Measurements from ENCODE around the gene POU2F1. TPM values are rescaled to one million over a fixed set of nuclear protein-coding genes. Genes with fewer than 3 reads are reported as not detected.

Gene POU2F1
- total and polyA plus RNA-seq, 2 donors (not counting 1 experiment from before 2014, with no cell fraction given), result 5.2 to 48.8 TPM

GRCh38 chr1:167465018-167465417 is 244.3 kb downstream of the POU2F1 start:
- ChIA-PET POLR2A (interaction anchor here (0.7 kb wide), 1 partner anchor 17 kb away, joined by 9 read pairs; no protein-coding TSS in a partner anchor), CTCF (interaction anchor here (0.6 to 1.7 kb wide), 4 partner anchors 8 to 68 kb away, joined by 3 to 4 read pairs (median 4); no protein-coding TSS in a partner anchor)
- no peak for ATAC-seq (ENCODE audit: low read depth)
- Histone ChIP-seq H3K9me3 (ENCODE audit: control extremely low read depth in 1 of 3, control insufficient read depth in 2 of 3, insufficient read depth in 1 of 3, low read length in 2 of 3) (no peaks in the 10 kb centered on the region), H3K79me2 (ENCODE audit: control insufficient read depth, insufficient read depth, low read length) (no peaks in the 10 kb centered on the region), H3K4me3 (ENCODE audit: control extremely low read depth in 1 of 5, extremely low read depth in 1 of 5, insufficient read depth in 1 of 5, low read depth in 2 of 5, low read length in 4 of 5) (no peak overlapping the region), H3K27ac (ENCODE audit: low read length in 2 of 2) (no peak overlapping the region), H2AFZ (ENCODE audit: insufficient read depth, low read depth, low read length, poor library complexity, severe bottlenecking) (no peak overlapping the region), H3K36me3 (replicated peaks in 1 of 2; ENCODE audit: control extremely low read depth in 1 of 2, control insufficient read depth in 1 of 2, extremely low read depth in 1 of 2, insufficient read depth in 2 of 2, low read length in 1 of 2) (no peaks in the 10 kb centered on the region), H3K9ac (ENCODE audit: low read length) (no peak overlapping the region), H3K4me1 (ENCODE audit: control insufficient read depth in 2 of 2, insufficient read depth in 2 of 2, low read length in 2 of 2) (no peaks in the 10 kb centered on the region), H3K4me2 (replicated peaks; ENCODE audit: low read depth, low read length, poor library complexity, severe bottlenecking) (no peak overlapping the region), H4K20me1 (ENCODE audit: control insufficient read depth, insufficient read depth, low read length, poor library complexity, severe bottlenecking) (no peaks in the 10 kb centered on the region), H3K27me3 (replicated peaks in 1 of 4; ENCODE audit: control extremely low read depth in 1 of 4, control insufficient read depth in 3 of 4, insufficient read depth in 4 of 4, low read length in 3 of 4) (no peaks in the 10 kb centered on the region)
- intact Hi-C loops (cut with micrococcal nuclease), result no loop called here
- no peaks in the 10 kb centered on the region for H3K27me3 Mint-ChIP-seq
- no peak for DNase-seq
- H3K27ac Mint-ChIP-seq, result no peak overlapping the region
- no CpG with 5 or more reads among the region's 2 CpGs for WGBS (ENCODE audit: insufficient coverage)
- TF ChIP-seq CTCF (IDR thresholded peaks at IDR 0.05) (no peak), EZH2 (IDR thresholded peaks at IDR 0.05; ENCODE audit: borderline replicate concordance, insufficient read depth, low read depth, low read length, poor library complexity, severe bottlenecking) (no peak)
- no peaks in the 10 kb centered on the region for H3K9me3 Mint-ChIP-seq (ENCODE audit: insufficient read depth)
- no peaks in the 10 kb centered on the region for H3K4me1 Mint-ChIP-seq
- no peak overlapping the region for H3K4me3 Mint-ChIP-seq

GRCh38 chr1:167465743-167466142 is 245.1 kb downstream of the POU2F1 start:
- ChIA-PET CTCF (interaction anchor here (0.6 to 1.7 kb wide), 4 partner anchors 8 to 64 kb away, joined by 3 to 4 read pairs (median 4); no protein-coding TSS in a partner anchor), POLR2A (interaction anchor here (0.7 kb wide), 1 partner anchor 17 kb away, joined by 9 read pairs; no protein-coding TSS in a partner anchor)
- H3K27me3 ChIP-seq (replicated peaks in 1 of 4; ENCODE audit: control extremely low read depth in 1 of 4, control insufficient read depth in 3 of 4, insufficient read depth in 4 of 4, low read length in 3 of 4), result no peaks in the 10 kb centered on the region
- intact Hi-C loops (cut with micrococcal nuclease), result no loop called here
- no peak overlapping the region for H3K4me2 ChIP-seq (replicated peaks; ENCODE audit: low read depth, low read length, poor library complexity, severe bottlenecking)
- H3K4me1 ChIP-seq (ENCODE audit: control insufficient read depth in 2 of 2, insufficient read depth in 2 of 2, low read length in 2 of 2), result no peaks in the 10 kb centered on the region
- no peaks in the 10 kb centered on the region for H3K9me3 ChIP-seq (ENCODE audit: control extremely low read depth in 1 of 3, control insufficient read depth in 2 of 3, insufficient read depth in 1 of 3, low read length in 2 of 3)
- no peak overlapping the region for H3K27ac ChIP-seq (ENCODE audit: low read length in 2 of 2)
- 100% methylated on average over 1 of the region's 1 CpG for WGBS (ENCODE audit: insufficient coverage)
- no peak overlapping the region for H2AFZ ChIP-seq (ENCODE audit: insufficient read depth, low read depth, low read length, poor library complexity, severe bottlenecking)
- H3K4me3 ChIP-seq (ENCODE audit: control extremely low read depth in 1 of 5, extremely low read depth in 1 of 5, insufficient read depth in 1 of 5, low read depth in 2 of 5, low read length in 4 of 5), result no peak overlapping the region
- H3K79me2 ChIP-seq (ENCODE audit: control insufficient read depth, insufficient read depth, low read length), result no peaks in the 10 kb centered on the region
- Mint-ChIP-seq H3K4me1 (no peaks in the 10 kb centered on the region), H3K9me3 (ENCODE audit: insufficient read depth) (no peaks in the 10 kb centered on the region), H3K4me3 (no peak overlapping the region), H3K27me3 (no peaks in the 10 kb centered on the region), H3K27ac (no peak overlapping the region)
- no peak for TF ChIP-seq CTCF (IDR thresholded peaks at IDR 0.05)
- no peak for TF ChIP-seq EZH2 (IDR thresholded peaks at IDR 0.05; ENCODE audit: borderline replicate concordance, insufficient read depth, low read depth, low read length, poor library complexity, severe bottlenecking)
- H3K36me3 ChIP-seq (replicated peaks in 1 of 2; ENCODE audit: control extremely low read depth in 1 of 2, control insufficient read depth in 1 of 2, extremely low read depth in 1 of 2, insufficient read depth in 2 of 2, low read length in 1 of 2), result no peaks in the 10 kb centered on the region
- DNase-seq, result no peak
- no peaks in the 10 kb centered on the region for H4K20me1 ChIP-seq (ENCODE audit: control insufficient read depth, insufficient read depth, low read length, poor library complexity, severe bottlenecking)
- H3K9ac ChIP-seq (ENCODE audit: low read length), result no peak overlapping the region
- no peak for ATAC-seq (ENCODE audit: low read depth)
